ENCODE results near the gene GOLIM4.

The GOLIM4 gene

GRCh38 chr3:168097381-168097780 is 1.7 kb upstream of the GOLIM4 start:
- DNase-seq: no peak

GRCh38 chr3:168096210-168096652 is 507 bp upstream of the GOLIM4 start:
- DNase-seq: peak; percentile 61

GRCh38 chr3:168094877-168095610 is 680 bp downstream of the GOLIM4 start:
- no peak for DNase-seq

- DNase-seq: no peak
These were observed 1.2 kb downstream of the GOLIM4 start for GRCh38 chr3:168094580-168094876.

- DNase-seq: no peak
These were observed 1.9 kb downstream of the GOLIM4 start for GRCh38 chr3:168093790-168094189.

- DNase-seq: no peak
These were observed 2.5 kb downstream of the GOLIM4 start for GRCh38 chr3:168093229-168093628.

GRCh38 chr3:168091941-168092340 is 3.8 kb downstream of the GOLIM4 start:
- DNase-seq: no peak

- DNase-seq: no peak
These were observed 4.3 kb downstream of the GOLIM4 start for GRCh38 chr3:168091302-168091858.

- DNase-seq: no peak
These were observed 5.2 kb downstream of the GOLIM4 start for GRCh38 chr3:168090306-168091085.

- DNase-seq: no peak
These were observed 6.4 kb downstream of the GOLIM4 start for GRCh38 chr3:168089179-168089771.

GRCh38 chr3:168088106-168088720 is 7.5 kb downstream of the GOLIM4 start:
- DNase-seq: no peak

GRCh38 chr3:168087539-168087938 is 8.2 kb downstream of the GOLIM4 start:
- no peak for DNase-seq

GRCh38 chr3:168086541-168087260 is 9.0 kb downstream of the GOLIM4 start:
- DNase-seq: no peak

GRCh38 chr3:168085491-168086119 is 10.1 kb downstream of the GOLIM4 start:
- DNase-seq: no peak

GRCh38 chr3:168083906-168084305 is 11.8 kb downstream of the GOLIM4 start:
- DNase-seq: no peak

- DNase-seq: no peak
These were observed 13.9 kb downstream of the GOLIM4 start for GRCh38 chr3:168081856-168082255.

- no peak for DNase-seq
These were observed 14.5 kb downstream of the GOLIM4 start for GRCh38 chr3:168081171-168081771.

- no peak for DNase-seq
These were observed 15.1 kb downstream of the GOLIM4 start for GRCh38 chr3:168080499-168081170.

- DNase-seq: no peak
These were observed 15.7 kb downstream of the GOLIM4 start for GRCh38 chr3:168080022-168080421.

- DNase-seq: no peak
These were observed 18.6 kb downstream of the GOLIM4 start for GRCh38 chr3:168077091-168077490.

Measured in NCI-H187 treated with DMSO at 0.1 percent for 48 hours (cell line).